ENCODE data around the gene FBF1. TPM values are rescaled to one million over a fixed set of nuclear protein-coding genes. Genes with fewer than 3 reads are reported as not detected.

The FBF1 gene
- total RNA-seq, 1 experiment from 2014 or later = 8.3 TPM

DNA sequence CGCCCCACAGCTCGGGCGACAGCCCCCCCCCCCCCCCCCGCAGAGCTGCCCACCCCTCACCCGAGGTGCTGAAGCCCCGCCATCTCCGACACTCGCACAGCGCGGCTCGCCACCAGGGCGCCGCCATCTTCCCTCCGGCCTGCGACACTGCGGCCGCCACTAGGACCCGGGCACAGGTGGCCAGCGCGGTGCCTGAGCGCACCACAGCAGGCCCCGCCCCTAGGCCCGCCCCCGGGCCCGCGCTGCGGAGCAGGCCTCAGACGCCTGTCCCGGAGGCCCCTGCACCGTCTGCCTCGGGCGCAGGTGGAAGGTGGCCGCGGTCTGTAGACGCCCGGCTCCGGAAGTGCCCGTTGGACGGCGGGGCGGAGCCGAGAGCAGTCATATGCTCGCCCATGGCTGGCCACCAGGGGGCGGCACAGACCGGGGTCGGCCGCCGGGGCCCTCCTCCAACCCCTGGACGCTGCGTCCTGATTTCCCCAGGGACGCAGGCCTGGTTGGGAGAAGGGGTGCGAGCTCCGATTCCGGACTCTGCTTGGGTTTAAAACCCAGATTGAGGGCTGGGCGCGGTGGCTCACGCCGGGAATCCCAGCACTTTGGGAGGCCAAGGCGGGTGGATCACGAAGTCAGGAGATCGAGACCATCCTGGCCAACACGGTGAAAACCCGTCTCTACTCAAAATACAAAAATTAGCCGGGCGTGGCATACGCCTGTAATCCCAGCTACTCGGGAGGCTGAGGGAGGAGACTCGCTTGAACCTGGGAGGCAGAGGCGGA, 35.9 kb downstream of the FBF1 start, which contains the start of gene MRPL38:
Gene MRPL38 (minus strand): TSS at position 136 of the 773 bp plus-strand sequence. CDS start 9 bp downstream, at position 127.
- H3K14ac ChIP-seq (ENCODE audit: insufficient read depth, low read length) = peak within 1 kb of the TSS; percentile 78
- H2BK12ac ChIP-seq (ENCODE audit: insufficient read length, low read depth, low read length) = no peak within 1 kb of the TSS
- WGBS (ENCODE audit: extremely low coverage, insufficient read length, low lambda C conversion rate) = no CpG with 5 or more reads among the region's 69 CpGs
- H2BK5ac ChIP-seq (ENCODE audit: insufficient read length, low read length) = no peak within 1 kb of the TSS
- no peak within 1 kb of the TSS for H4K91ac ChIP-seq (ENCODE audit: insufficient read length, low read depth, low read length)
- Mint-ChIP-seq H3K9me3 (no peaks in the 10 kb centered on the region), H3K36me3 (ENCODE audit: insufficient read depth in 1 of 3, low read depth in 3 of 3) (peaks cover 12 to 28% (median 22%) of the 10 kb centered on the region in 3 experiments; a peak in 6 of 7 replicates), H3K4me1 (peaks cover 2 to 3% of the 10 kb centered on the region in 2 experiments; a peak in 1 of 4 replicates), H3K27ac (peak within 1 kb of the TSS; percentile 93 to 96 (median 95)), H3K27me3 (ENCODE audit: low read depth) (no peaks in the 10 kb centered on the region), H3K4me3 (peak within 1 kb of the TSS; percentile 91 to 94)
- no peaks in the 10 kb centered on the region for H4K20me1 ChIP-seq (ENCODE audit: control insufficient read depth, insufficient read depth, insufficient read length)
- TF ChIP-seq, protein P1, sequence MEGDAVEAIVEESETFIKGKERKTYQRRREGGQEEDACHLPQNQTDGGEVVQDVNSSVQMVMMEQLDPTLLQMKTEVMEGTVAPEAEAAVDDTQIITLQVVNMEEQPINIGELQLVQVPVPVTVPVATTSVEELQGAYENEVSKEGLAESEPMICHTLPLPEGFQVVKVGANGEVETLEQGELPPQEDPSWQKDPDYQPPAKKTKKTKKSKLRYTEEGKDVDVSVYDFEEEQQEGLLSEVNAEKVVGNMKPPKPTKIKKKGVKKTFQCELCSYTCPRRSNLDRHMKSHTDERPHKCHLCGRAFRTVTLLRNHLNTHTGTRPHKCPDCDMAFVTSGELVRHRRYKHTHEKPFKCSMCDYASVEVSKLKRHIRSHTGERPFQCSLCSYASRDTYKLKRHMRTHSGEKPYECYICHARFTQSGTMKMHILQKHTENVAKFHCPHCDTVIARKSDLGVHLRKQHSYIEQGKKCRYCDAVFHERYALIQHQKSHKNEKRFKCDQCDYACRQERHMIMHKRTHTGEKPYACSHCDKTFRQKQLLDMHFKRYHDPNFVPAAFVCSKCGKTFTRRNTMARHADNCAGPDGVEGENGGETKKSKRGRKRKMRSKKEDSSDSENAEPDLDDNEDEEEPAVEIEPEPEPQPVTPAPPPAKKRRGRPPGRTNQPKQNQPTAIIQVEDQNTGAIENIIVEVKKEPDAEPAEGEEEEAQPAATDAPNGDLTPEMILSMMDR (conservative IDR thresholded peaks at IDR 0.05) = peak; percentile 100
- no peaks in the 10 kb centered on the region for H3K27me3 ChIP-seq (ENCODE audit: insufficient read depth, low read length)
- no peak within 1 kb of the TSS for H3K56ac ChIP-seq (ENCODE audit: insufficient read length, low read depth, low read length)
- no peaks in the 10 kb centered on the region for H3K79me2 ChIP-seq (ENCODE audit: insufficient read depth, low read length)
- no peak within 1 kb of the TSS for H2BK20ac ChIP-seq (ENCODE audit: low read depth, low read length, poor library complexity, severe bottlenecking)
- H3K9me3 ChIP-seq (ENCODE audit: control insufficient read depth, low read depth, low read length) = no peaks in the 10 kb centered on the region
- no peak within 1 kb of the TSS for H2AFZ ChIP-seq (ENCODE audit: low read length)
- H3K4me2 ChIP-seq (ENCODE audit: insufficient read depth, insufficient read length, low read length) = peak within 1 kb of the TSS; percentile 79
- H2BK120ac ChIP-seq (ENCODE audit: low read depth, low read length, poor library complexity, severe bottlenecking) = no peak within 1 kb of the TSS
- no peak within 1 kb of the TSS for H3K27ac ChIP-seq (ENCODE audit: insufficient read length, low read depth, low read length)
- DNase-seq = peak; percentile 99
- no peak within 1 kb of the TSS for H3T11ph ChIP-seq (ENCODE audit: low read length)
- no peaks in the 10 kb centered on the region for H3K79me1 ChIP-seq (ENCODE audit: insufficient read depth, low read depth, low read length, poor library complexity, severe bottlenecking)
- no peak within 1 kb of the TSS for H3K23ac ChIP-seq (ENCODE audit: insufficient read length, low read depth, low read length)
- H3K9ac ChIP-seq (ENCODE audit: extremely low read depth, insufficient read length, low read length) = peak within 1 kb of the TSS; percentile 70
- H2AK5ac ChIP-seq (ENCODE audit: insufficient read length, low read length) = no peak within 1 kb of the TSS
- no peak within 1 kb of the TSS for H4K5ac ChIP-seq (ENCODE audit: insufficient read length, low read depth, low read length)
- H3K23me2 ChIP-seq (ENCODE audit: insufficient read length, low read depth, low read length, poor library complexity, severe bottlenecking) = peaks cover 5% of the 10 kb centered on the region
- H3K4me1 ChIP-seq (ENCODE audit: insufficient read depth, low read length) = no peaks in the 10 kb centered on the region
- H3K4ac ChIP-seq (ENCODE audit: low read depth, low read length) = no peak within 1 kb of the TSS
- no peak within 1 kb of the TSS for H3K18ac ChIP-seq (ENCODE audit: insufficient read length, low read depth, low read length)
- H4K8ac ChIP-seq (replicated peaks; ENCODE audit: insufficient read length, low read depth, low read length) = no peak within 1 kb of the TSS
- no peak within 1 kb of the TSS for H2BK15ac ChIP-seq (ENCODE audit: low read depth, low read length)

All from H9 (cell line).